ENCODE results near the gene RHEBL1. TPM values are rescaled to one million over a fixed set of nuclear protein-coding genes. Genes with fewer than 3 reads are reported as not detected.

Gene RHEBL1
- total and polyA plus RNA-seq, 2 of the 4 experiments (the other 2 are of a cell fraction), result 0.62 to 0.72 TPM

DNA sequence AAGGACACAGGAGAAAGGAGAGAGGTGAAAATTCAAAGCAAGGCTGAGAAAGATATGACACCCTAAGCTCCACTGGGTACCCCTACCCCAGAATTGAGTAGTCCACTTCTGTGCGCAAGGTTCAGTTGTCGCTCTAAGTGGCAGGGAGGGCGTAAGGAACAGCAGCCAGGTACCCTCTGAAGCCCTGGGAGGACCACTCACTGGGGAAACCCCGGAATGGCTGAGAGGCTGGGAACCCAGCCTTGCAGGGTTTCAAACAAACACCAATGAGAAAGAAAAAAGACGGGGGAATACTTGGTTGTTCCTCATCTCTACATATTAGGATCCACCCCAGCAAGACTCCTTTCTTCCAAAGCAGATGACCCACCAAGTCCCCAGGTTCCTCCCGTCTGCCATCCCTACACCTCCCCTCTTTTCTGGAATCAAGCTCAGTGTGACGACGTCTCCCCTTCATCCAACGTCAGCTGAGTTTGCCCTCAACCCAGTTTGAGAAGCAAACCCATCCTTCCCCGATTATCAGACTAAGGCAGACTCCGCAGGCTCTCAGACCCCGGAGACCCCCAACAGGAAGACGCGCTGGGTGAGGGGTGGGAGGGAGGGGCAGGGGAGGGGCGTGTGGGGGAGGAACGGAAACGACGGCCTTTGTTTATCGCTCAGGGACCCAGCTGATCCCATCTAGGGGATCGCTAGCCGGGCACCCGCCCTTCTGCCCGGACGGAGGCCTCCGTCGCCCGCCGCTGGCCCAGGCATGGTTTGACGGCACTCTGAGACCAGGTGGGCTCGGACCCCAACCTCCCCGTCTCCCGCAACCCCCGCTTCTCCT, 40.1 kb upstream of the RHEBL1 start:
- no peak overlapping the region for H2BK15ac ChIP-seq (ENCODE audit: low read depth, low read length)
- BruUV-seq (replicated peaks), result no TSS peak
- no peak overlapping the region for H2BK20ac ChIP-seq (ENCODE audit: low read depth, low read length)
- peaks cover 24 to 54% of the 10 kb centered on the region in 2 experiments; a peak in 3 of 4 replicates for H3K79me1 ChIP-seq (ENCODE audit: low read depth in 1 of 2, low read length in 2 of 2)
- H3K23ac ChIP-seq (ENCODE audit: low read depth, low read length), result peak overlapping the region; percentile 90
- peak overlapping the region; percentile 87 for H2BK5ac ChIP-seq (ENCODE audit: low read depth, low read length, poor library complexity, severe bottlenecking)
- H3K9me3 ChIP-seq (ENCODE audit: control insufficient read depth, insufficient read depth, low read length), result no peaks in the 10 kb centered on the region
- dilution Hi-C loops (cut with HindIII; ENCODE audit: low sequenced_read_pairs, unreplicated experiment), result no loop called here
- H4K20me1 ChIP-seq (ENCODE audit: insufficient read depth, low read length), result peaks cover 43% of the 10 kb centered on the region
- peak; percentile 35 for ATAC-seq (ENCODE audit: low read depth)
- intact Hi-C loops (cut with micrococcal nuclease), result no loop called here
- peaks cover 17% of the 10 kb centered on the region for H3K36me3 ChIP-seq (ENCODE audit: control insufficient read depth, insufficient read depth, low read length)
- H2AFZ ChIP-seq (replicated peaks; ENCODE audit: low read length, poor library complexity), result peak overlapping the region; percentile 96
- TF ChIP-seq CHD1 (IDR thresholded peaks at IDR 0.05; ENCODE audit: low read depth, low read length) (no peak), BHLHE40 (IDR thresholded peaks at IDR 0.05; ENCODE audit: low read depth, low read length) (no peak), FOS (IDR thresholded peaks at IDR 0.05; ENCODE audit: low read depth, low read length) (no peak), RAD21 (IDR thresholded peaks at IDR 0.05; ENCODE audit: low read length) (no peak)
- TF ChIP-seq, protein P1, sequence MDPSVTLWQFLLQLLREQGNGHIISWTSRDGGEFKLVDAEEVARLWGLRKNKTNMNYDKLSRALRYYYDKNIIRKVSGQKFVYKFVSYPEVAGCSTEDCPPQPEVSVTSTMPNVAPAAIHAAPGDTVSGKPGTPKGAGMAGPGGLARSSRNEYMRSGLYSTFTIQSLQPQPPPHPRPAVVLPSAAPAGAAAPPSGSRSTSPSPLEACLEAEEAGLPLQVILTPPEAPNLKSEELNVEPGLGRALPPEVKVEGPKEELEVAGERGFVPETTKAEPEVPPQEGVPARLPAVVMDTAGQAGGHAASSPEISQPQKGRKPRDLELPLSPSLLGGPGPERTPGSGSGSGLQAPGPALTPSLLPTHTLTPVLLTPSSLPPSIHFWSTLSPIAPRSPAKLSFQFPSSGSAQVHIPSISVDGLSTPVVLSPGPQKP (IDR thresholded peaks at IDR 0.05; ENCODE audit: borderline replicate concordance, low read depth, low read length), result no peak
- H3K18ac ChIP-seq (ENCODE audit: low read depth, low read length), result peak overlapping the region; percentile 72
- ChIA-PET POLR2A (ENCODE audit: unreplicated experiment) (interaction anchor here (1.0 to 1.1 kb wide), 2 partner anchors 11 to 79 kb away, joined by 4 read pairs; partner anchors contain the start of gene TUBA1A), CTCF (interaction anchor here (0.6 to 1.6 kb wide), 8 partner anchors 10 to 125 kb away, joined by 3 to 9 read pairs (median 3); partner anchors contain the start of gene RHEBL1)
- peak overlapping the region; percentile 92 for H3K27ac ChIP-seq (ENCODE audit: insufficient read depth, low read length)
- 0% methylated on average over 10 of the region's 33 CpGs; no CpG with 5 or more reads in 1 of the 2 experiments for WGBS, 2 experiments (ENCODE audit: extremely low coverage in 2 of 2, insufficient read length in 1 of 2)
- peak overlapping the region; percentile 57 to 67; a peak in 2 of 4 replicates for H4K8ac ChIP-seq (ENCODE audit: low read depth in 2 of 2, low read length in 2 of 2)
- H3K27me3 ChIP-seq (ENCODE audit: control insufficient read depth, insufficient read depth, low read length), result no peaks in the 10 kb centered on the region
- peak overlapping the region; percentile 90 for H3K4ac ChIP-seq (ENCODE audit: low read depth, low read length)
- H3K56ac ChIP-seq (ENCODE audit: extremely low read depth, insufficient read depth, low read length), result peak overlapping the region; percentile 68; the same call in 1 of the 2 replicates
- DNase-seq, result no peak
- peaks cover 28% of the 10 kb centered on the region for H3K9me1 ChIP-seq (ENCODE audit: insufficient read depth, low read length)
- no peak overlapping the region for H2BK120ac ChIP-seq (ENCODE audit: low read depth, low read length)
- H2AK9ac ChIP-seq (replicated peaks; ENCODE audit: low read depth, low read length, poor library complexity), result peak overlapping the region; percentile 94
- peak overlapping the region; percentile 95 for H3K4me2 ChIP-seq (ENCODE audit: low read depth, low read length)
- in situ Hi-C loops (cut with MboI; ENCODE audit: low sequenced_read_pairs), result no loop called here
- H3K9ac ChIP-seq (ENCODE audit: low read depth, low read length), result peak overlapping the region; percentile 93
- peak overlapping the region; percentile 96 for H3K14ac ChIP-seq (replicated peaks; ENCODE audit: low read depth, low read length)
- H2AK5ac ChIP-seq (ENCODE audit: low read depth, low read length), result peak overlapping the region; percentile 73
- H4K91ac ChIP-seq (ENCODE audit: insufficient read depth, low read depth, low read length), result peak overlapping the region; percentile 86
- peaks cover 13% of the 10 kb centered on the region for H3K4me1 ChIP-seq (ENCODE audit: control insufficient read depth, insufficient read depth, low read length)
- H4K5ac ChIP-seq (ENCODE audit: low read depth, low read length), result peak overlapping the region; percentile 88
- H3K4me3 ChIP-seq (ENCODE audit: insufficient read depth, low read depth, low read length), result peak overlapping the region; percentile 85

All from IMR-90 (cell line).